Measurements from ENCODE around the gene SMIM35.
A peak's percentile ranks its signal among the peaks of the same experiment; 100 is the strongest.

SMIM35 gene

DNA sequence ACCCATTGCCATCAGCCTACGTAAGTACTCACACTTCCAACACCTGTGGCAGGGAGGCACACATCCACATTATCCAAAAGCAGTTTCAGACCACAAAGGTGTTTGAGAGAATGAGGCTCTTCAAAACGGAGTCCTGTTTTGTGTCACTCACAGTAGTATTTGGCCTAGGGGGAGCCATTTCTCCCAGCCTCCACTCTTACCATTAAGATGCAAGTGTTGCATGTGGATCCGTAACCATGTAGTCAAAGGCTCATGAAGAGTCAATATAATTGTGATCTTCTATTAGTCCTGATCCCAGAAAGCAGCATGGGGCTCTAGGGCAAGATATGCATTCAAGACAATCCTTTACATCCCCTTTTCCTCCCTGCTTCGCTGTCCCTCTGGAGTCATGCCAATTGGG, 59.1 kb downstream of the SMIM35 start:
- Histone ChIP-seq H2AFZ (ENCODE audit: insufficient read depth, low read length, poor library complexity) (no peak overlapping the region), H4K91ac (ENCODE audit: low read depth, low read length) (no peak overlapping the region), H3K4me1 (ENCODE audit: control insufficient read depth in 1 of 2, insufficient read depth in 2 of 2, low read length in 2 of 2) (no peaks in the 10 kb centered on the region), H3K4me2 (ENCODE audit: low read length) (no peak overlapping the region), H3K9ac (ENCODE audit: low read length) (peak overlapping the region; percentile 26), H4K8ac (ENCODE audit: low read depth, low read length) (no peak overlapping the region), H3K23ac (ENCODE audit: low read length) (no peak overlapping the region), H3K36me3 (ENCODE audit: control insufficient read depth in 1 of 2, insufficient read depth in 2 of 2, low read length in 2 of 2) (no peaks in the 10 kb centered on the region), H3K27ac (ENCODE audit: low read depth, low read length) (no peak overlapping the region), H2BK120ac (ENCODE audit: insufficient read depth, low read length, poor library complexity) (no peak overlapping the region), H3K14ac (ENCODE audit: low read length) (no peak overlapping the region), H3K79me2 (ENCODE audit: control insufficient read depth, insufficient read depth, low read length, poor library complexity) (no peaks in the 10 kb centered on the region), H3K9me3 (ENCODE audit: insufficient read depth, low read depth, low read length) (peaks cover 2% of the 10 kb centered on the region), H2AK5ac (ENCODE audit: low read length) (no peak overlapping the region), H2BK12ac (ENCODE audit: low read length) (no peak overlapping the region), H3K79me1 (ENCODE audit: low read length) (no peaks in the 10 kb centered on the region), H3K18ac (ENCODE audit: low read length) (no peak overlapping the region), H3K4me3 (ENCODE audit: low read depth, low read length) (no peak overlapping the region), H4K12ac (ENCODE audit: low read depth, low read length) (no peak overlapping the region), H3K27me3 (ENCODE audit: insufficient read depth, low read length) (peaks cover 3% of the 10 kb centered on the region), H3K4ac (ENCODE audit: low read depth, low read length) (no peak overlapping the region), H2BK5ac (ENCODE audit: low read depth, low read length, poor library complexity) (no peak overlapping the region)
- no CpG with 5 or more reads among the region's 4 CpGs for WGBS (ENCODE audit: extremely low coverage, insufficient coverage, insufficient read length)
- DNase-seq: no peak

DNA sequence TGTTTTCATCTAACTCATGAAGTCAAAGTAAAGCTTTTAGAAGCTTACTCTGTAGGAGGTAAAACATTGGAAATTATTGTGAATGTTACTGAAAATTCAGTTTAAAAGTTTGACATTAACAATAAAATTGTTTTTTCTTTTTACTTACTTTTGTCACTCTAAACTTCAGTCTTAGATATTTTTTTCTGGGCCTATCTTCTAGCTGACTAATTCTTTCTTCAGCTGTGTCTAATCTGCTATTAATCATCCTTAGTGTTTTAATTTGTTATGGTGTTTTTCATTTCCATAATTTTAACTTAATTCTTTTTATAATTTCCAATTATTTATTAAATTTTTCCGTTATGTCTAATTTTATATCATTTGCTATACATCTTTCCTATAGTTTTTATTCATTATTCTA, 65.6 kb downstream of the SMIM35 start:
- H3K4ac ChIP-seq (ENCODE audit: low read depth, low read length): no peak overlapping the region
- H3K79me1 ChIP-seq (ENCODE audit: low read length): no peaks in the 10 kb centered on the region
- H4K91ac ChIP-seq (ENCODE audit: low read depth, low read length): no peak overlapping the region
- H2AK5ac ChIP-seq (ENCODE audit: low read length): no peak overlapping the region
- H3K18ac ChIP-seq (ENCODE audit: low read length): no peak overlapping the region
- no peak overlapping the region for H3K14ac ChIP-seq (ENCODE audit: low read length)
- no peak overlapping the region for H3K23ac ChIP-seq (ENCODE audit: low read length)
- H2BK120ac ChIP-seq (ENCODE audit: insufficient read depth, low read length, poor library complexity): no peak overlapping the region
- H3K79me2 ChIP-seq (ENCODE audit: control insufficient read depth, insufficient read depth, low read length, poor library complexity): no peaks in the 10 kb centered on the region
- no peak overlapping the region for H4K8ac ChIP-seq (ENCODE audit: low read depth, low read length)
- H3K4me2 ChIP-seq (ENCODE audit: low read length): no peak overlapping the region
- H4K12ac ChIP-seq (ENCODE audit: low read depth, low read length): no peak overlapping the region
- H2AFZ ChIP-seq (ENCODE audit: insufficient read depth, low read length, poor library complexity): no peak overlapping the region
- H3K27ac ChIP-seq (ENCODE audit: low read depth, low read length): no peak overlapping the region
- no peaks in the 10 kb centered on the region for H3K4me1 ChIP-seq (ENCODE audit: control insufficient read depth in 1 of 2, insufficient read depth in 2 of 2, low read length in 2 of 2)
- no peak overlapping the region for H3K9ac ChIP-seq (ENCODE audit: low read length)
- no peak overlapping the region for H2BK5ac ChIP-seq (ENCODE audit: low read depth, low read length, poor library complexity)
- no peaks in the 10 kb centered on the region for H3K27me3 ChIP-seq (ENCODE audit: insufficient read depth, low read length)
- no peak for DNase-seq
- peaks cover 1% of the 10 kb centered on the region for H3K9me3 ChIP-seq (ENCODE audit: insufficient read depth, low read depth, low read length)
- no peak overlapping the region for H2BK12ac ChIP-seq (ENCODE audit: low read length)
- no peak overlapping the region for H3K4me3 ChIP-seq (ENCODE audit: low read depth, low read length)
- WGBS (ENCODE audit: extremely low coverage, insufficient coverage, insufficient read length): no CpG with 5 or more reads among the region's 1 CpG
- no peaks in the 10 kb centered on the region for H3K36me3 ChIP-seq (ENCODE audit: control insufficient read depth in 1 of 2, insufficient read depth in 2 of 2, low read length in 2 of 2)

DNA sequence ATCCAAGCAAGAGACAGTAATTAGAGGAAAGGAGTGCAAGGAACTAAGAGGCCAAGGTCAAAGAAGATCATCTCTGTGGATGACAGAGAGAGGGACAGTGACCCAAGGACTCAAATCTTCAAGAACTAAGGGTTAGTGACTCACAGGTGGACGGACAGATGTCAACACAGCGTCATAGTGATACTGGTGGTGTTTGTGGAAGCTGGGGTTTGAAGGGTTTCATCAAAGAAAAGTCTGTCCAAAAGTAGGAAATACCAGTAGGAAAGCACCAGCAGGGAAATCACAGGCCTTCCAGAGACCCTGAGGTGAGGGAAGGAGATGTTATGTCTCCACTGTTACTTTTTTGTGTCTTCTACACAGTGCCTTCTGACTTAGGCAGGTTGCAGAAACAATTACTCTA, 68.4 kb downstream of the SMIM35 start:
- no peak overlapping the region for H2BK120ac ChIP-seq (ENCODE audit: insufficient read depth, low read length, poor library complexity)
- no CpG with 5 or more reads among the region's 2 CpGs for WGBS (ENCODE audit: extremely low coverage, insufficient coverage, insufficient read length)
- H4K91ac ChIP-seq (ENCODE audit: low read depth, low read length): no peak overlapping the region
- H3K23ac ChIP-seq (ENCODE audit: low read length): no peak overlapping the region
- no peaks in the 10 kb centered on the region for H3K27me3 ChIP-seq (ENCODE audit: insufficient read depth, low read length)
- H4K12ac ChIP-seq (ENCODE audit: low read depth, low read length): no peak overlapping the region
- H2AFZ ChIP-seq (ENCODE audit: insufficient read depth, low read length, poor library complexity): no peak overlapping the region
- no peak overlapping the region for H4K8ac ChIP-seq (ENCODE audit: low read depth, low read length)
- H3K18ac ChIP-seq (ENCODE audit: low read length): no peak overlapping the region
- H3K9ac ChIP-seq (ENCODE audit: low read length): no peak overlapping the region
- no peak overlapping the region for H3K4me3 ChIP-seq (ENCODE audit: low read depth, low read length)
- no peak overlapping the region for H3K14ac ChIP-seq (ENCODE audit: low read length)
- H3K4me2 ChIP-seq (ENCODE audit: low read length): no peak overlapping the region
- H3K79me2 ChIP-seq (ENCODE audit: control insufficient read depth, insufficient read depth, low read length, poor library complexity): no peaks in the 10 kb centered on the region
- no peaks in the 10 kb centered on the region for H3K79me1 ChIP-seq (ENCODE audit: low read length)
- H2BK5ac ChIP-seq (ENCODE audit: low read depth, low read length, poor library complexity): no peak overlapping the region
- H3K9me3 ChIP-seq (ENCODE audit: insufficient read depth, low read depth, low read length): peaks cover 7% of the 10 kb centered on the region
- no peaks in the 10 kb centered on the region for H3K36me3 ChIP-seq (ENCODE audit: control insufficient read depth in 1 of 2, insufficient read depth in 2 of 2, low read length in 2 of 2)
- no peak overlapping the region for H2BK12ac ChIP-seq (ENCODE audit: low read length)
- no peaks in the 10 kb centered on the region for H3K4me1 ChIP-seq (ENCODE audit: control insufficient read depth in 1 of 2, insufficient read depth in 2 of 2, low read length in 2 of 2)
- no peak overlapping the region for H3K4ac ChIP-seq (ENCODE audit: low read depth, low read length)
- no peak overlapping the region for H3K27ac ChIP-seq (ENCODE audit: low read depth, low read length)
- no peak for DNase-seq
- H2AK5ac ChIP-seq (ENCODE audit: low read length): no peak overlapping the region

DNA sequence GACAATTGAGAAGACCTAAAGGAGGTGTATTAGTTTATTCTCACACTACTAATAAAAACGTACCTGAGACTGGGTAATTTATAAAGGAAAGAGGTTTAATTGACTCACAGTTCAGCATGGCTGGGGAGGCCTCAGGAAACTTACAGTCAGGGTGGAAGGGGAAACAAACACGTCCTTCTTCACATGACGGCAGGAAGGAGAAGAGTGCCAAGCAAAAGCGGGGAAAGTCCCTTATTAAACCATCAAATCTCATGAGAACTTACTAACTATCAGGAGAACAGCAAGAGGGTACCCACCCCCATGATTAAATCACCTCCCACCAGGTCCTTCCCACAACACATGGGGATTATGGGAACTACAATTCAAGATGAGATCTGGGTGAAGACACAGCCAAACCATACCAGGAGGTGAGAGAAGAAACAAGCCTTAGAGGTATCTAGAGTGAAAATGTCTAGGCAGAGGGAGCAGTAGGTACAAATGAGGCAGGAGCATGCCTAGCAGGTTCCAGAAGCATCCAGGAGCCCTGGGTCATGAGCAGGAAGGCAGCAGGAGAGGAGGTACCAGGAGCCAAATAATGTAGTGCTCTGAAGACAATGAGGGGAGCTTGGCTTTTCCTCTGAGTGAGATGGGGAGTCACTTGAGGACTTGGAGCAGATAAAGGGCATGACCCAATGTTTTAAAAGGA, 69.0 kb downstream of the SMIM35 start:
- Histone ChIP-seq H2AFZ (ENCODE audit: insufficient read depth, low read length, poor library complexity) (no peak overlapping the region), H4K12ac (ENCODE audit: low read depth, low read length) (no peak overlapping the region), H2BK5ac (ENCODE audit: low read depth, low read length, poor library complexity) (no peak overlapping the region), H4K8ac (ENCODE audit: low read depth, low read length) (no peak overlapping the region), H2BK120ac (ENCODE audit: insufficient read depth, low read length, poor library complexity) (no peak overlapping the region), H3K4me1 (ENCODE audit: control insufficient read depth in 1 of 2, insufficient read depth in 2 of 2, low read length in 2 of 2) (no peaks in the 10 kb centered on the region), H2AK5ac (ENCODE audit: low read length) (no peak overlapping the region), H3K23ac (ENCODE audit: low read length) (no peak overlapping the region), H3K27me3 (ENCODE audit: insufficient read depth, low read length) (no peaks in the 10 kb centered on the region), H2BK12ac (ENCODE audit: low read length) (no peak overlapping the region), H3K4me3 (ENCODE audit: low read depth, low read length) (no peak overlapping the region), H3K4me2 (ENCODE audit: low read length) (no peak overlapping the region), H3K36me3 (ENCODE audit: control insufficient read depth in 1 of 2, insufficient read depth in 2 of 2, low read length in 2 of 2) (no peaks in the 10 kb centered on the region), H3K79me2 (ENCODE audit: control insufficient read depth, insufficient read depth, low read length, poor library complexity) (no peaks in the 10 kb centered on the region), H3K79me1 (ENCODE audit: low read length) (no peaks in the 10 kb centered on the region), H3K14ac (ENCODE audit: low read length) (no peak overlapping the region), H4K91ac (ENCODE audit: low read depth, low read length) (no peak overlapping the region), H3K27ac (ENCODE audit: low read depth, low read length) (no peak overlapping the region), H3K9me3 (ENCODE audit: insufficient read depth, low read depth, low read length) (peaks cover 7% of the 10 kb centered on the region), H3K9ac (ENCODE audit: low read length) (no peak overlapping the region), H3K18ac (ENCODE audit: low read length) (no peak overlapping the region), H3K4ac (ENCODE audit: low read depth, low read length) (no peak overlapping the region)
- no peak for DNase-seq
- WGBS (ENCODE audit: extremely low coverage, insufficient coverage, insufficient read length): no CpG with 5 or more reads among the region's 4 CpGs
